Middle frontal gyrus (tissue), 1 donor: ENCODE results near the gene ANK3.
"Not testable (repeated sequence)": the region's sequence is repeated elsewhere in the genome, so short reads cannot be mapped to it uniquely, and the experiment has no call there.

ENCODE experiments used
- DNase-seq: peaks from one replicate; pipeline ENCODE4 v3.0.0-alpha.2; 2015; ENCODE audit warnings: low spot score; ENCODE audit errors: extremely low spot score

Gene ANK3

GRCh38 chr10:60041489-60042133 lies 348.1 kb downstream of the ANK3 start:
- DNase-seq: no peak

- no peak for DNase-seq
Measured at GRCh38 chr10:60040014-60040662, 349.5 kb downstream of the ANK3 start.

GRCh38 chr10:60035984-60036383 lies 353.7 kb downstream of the ANK3 start:
- no peak for DNase-seq

- DNase-seq: not testable (repeated sequence)
Measured at GRCh38 chr10:60035375-60035774, 354.3 kb downstream of the ANK3 start.

- peak; percentile 46 for DNase-seq
Measured at GRCh38 chr10:60032723-60033122, 357.0 kb downstream of the ANK3 start.

- DNase-seq: no peak
Measured at GRCh38 chr10:60031664-60032063, 358.0 kb downstream of the ANK3 start.

GRCh38 chr10:60031183-60031582 lies 358.5 kb downstream of the ANK3 start:
- no peak for DNase-seq

GRCh38 chr10:60029475-60029874 lies 360.2 kb downstream of the ANK3 start:
- no peak for DNase-seq

GRCh38 chr10:60028081-60028480 lies 361.6 kb downstream of the ANK3 start:
- DNase-seq: no peak

- no peak for DNase-seq
Measured at GRCh38 chr10:60025279-60025678, 364.4 kb downstream of the ANK3 start.

GRCh38 chr10:60024506-60024905 lies 365.2 kb downstream of the ANK3 start:
- no peak for DNase-seq

- DNase-seq: no peak
Measured at GRCh38 chr10:60023155-60023877, 366.4 kb downstream of the ANK3 start.

- DNase-seq: no peak
Measured at GRCh38 chr10:60021361-60021760, 368.3 kb downstream of the ANK3 start.

GRCh38 chr10:60016794-60017193 lies 372.9 kb downstream of the ANK3 start:
- no peak for DNase-seq

GRCh38 chr10:60009710-60010383 lies 379.8 kb downstream of the ANK3 start:
- DNase-seq: no peak

GRCh38 chr10:60009276-60009675 lies 380.4 kb downstream of the ANK3 start:
- DNase-seq: no peak

- DNase-seq: no peak
Measured at GRCh38 chr10:60008816-60009215, 380.9 kb downstream of the ANK3 start.

GRCh38 chr10:60006062-60006461 lies 383.6 kb downstream of the ANK3 start:
- DNase-seq: no peak

GRCh38 chr10:60003651-60004523 lies 385.8 kb downstream of the ANK3 start:
- no peak for DNase-seq

GRCh38 chr10:60000747-60001146 lies 388.9 kb downstream of the ANK3 start:
- DNase-seq: no peak
